Endothelial cell of umbilical vein (primary cell): ENCODE data around the gene BPIFA3.

Source experiments
- CTCF ChIP-seq, 2 donors: IDR thresholded peaks; 1 replicate in 1 of 2; 2 replicates in 1 of 2; pipeline ENCODE4 v1.5.1; 2011; ENCODE audit warnings: low read length in 2 of 2, mild to moderate bottlenecking in 2 of 2, moderate library complexity in 2 of 2, control low read depth in 1 of 2, inconsistent platforms in 1 of 2, low read depth in 1 of 2; ENCODE audit not compliant: insufficient read depth in 1 of 2; ENCODE audit errors: extremely low read depth in 1 of 2
- EZH2 ChIP-seq: IDR thresholded peaks from 2 replicates; pipeline ENCODE4 v1.6.1; 2012; ENCODE audit warnings: borderline replicate concordance, low read depth, mild to moderate bottlenecking, moderate library complexity, low read length, inconsistent platforms; ENCODE audit not compliant: severe bottlenecking
- FOS ChIP-seq: IDR thresholded peaks from 2 replicates; pipeline ENCODE4 v1.6.1; 2011; ENCODE audit warnings: mild to moderate bottlenecking, low read length, moderate library complexity, borderline replicate concordance; ENCODE audit not compliant: insufficient read depth
- JUN ChIP-seq: IDR thresholded peaks from 2 replicates; pipeline ENCODE4 v1.6.1; 2011; ENCODE audit warnings: borderline replicate concordance, low read depth; ENCODE audit not compliant: insufficient read length, insufficient read depth
- MAX ChIP-seq: IDR thresholded peaks from 2 replicates; pipeline ENCODE4 v1.6.1; 2011; ENCODE audit not compliant: insufficient read depth, insufficient read length
- MYC ChIP-seq: IDR thresholded peaks from one replicate; pipeline ENCODE4 v1.6.1; 2011; ENCODE audit warnings: mild to moderate bottlenecking, low read depth, low read length
- POLR2A ChIP-seq: IDR thresholded peaks from 2 replicates; pipeline ENCODE4 v1.6.1; 2012; ENCODE audit warnings: low read depth, mild to moderate bottlenecking, control low read depth, low read length
- POLR2AphosphoS5 ChIP-seq: IDR thresholded peaks from 2 replicates; pipeline ENCODE4 v1.6.1; 2012; ENCODE audit warnings: low read depth, mild to moderate bottlenecking, control low read depth, low read length, moderate library complexity; ENCODE audit not compliant: insufficient read depth

- TF ChIP-seq CTCF (IDR thresholded peaks at IDR 0.05; ENCODE audit: extremely low read depth in 1 of 2, insufficient read depth in 1 of 2, low read depth in 1 of 2, low read length in 2 of 2) (no peak), MAX (no peak), POLR2AphosphoS5 (no peak), EZH2 (no peak), POLR2A (no peak), MYC (no peak), FOS (no peak), JUN (no peak)
Measured at GRCh38 chr20:33172781-33173180, 44.4 kb upstream of the BPIFA3 start.
